ENCODE data around the gene PTPRF.

- TF ChIP-seq MAX (IDR thresholded peaks at IDR 0.05) (no peak), TEAD4 (IDR thresholded peaks at IDR 0.05) (no peak), TAF1 (IDR thresholded peaks at IDR 0.05; ENCODE audit: low read depth) (no peak), NFIC (IDR thresholded peaks at IDR 0.05) (no peak), EP300 (IDR thresholded peaks at IDR 0.05; ENCODE audit: borderline replicate concordance) (no peak), RAD21 (IDR thresholded peaks at IDR 0.05; ENCODE audit: low read depth) (no peak), FOXM1 (IDR thresholded peaks at IDR 0.05; ENCODE audit: borderline replicate concordance, low read depth) (no peak)
These were observed 35.1 kb downstream of the PTPRF start for GRCh38 chr1:43565600-43566360.
